ENCODE measurements around the gene ERN2. TPM values are rescaled to one million over a fixed set of nuclear protein-coding genes. Genes with fewer than 3 reads are reported as not detected.

ERN2 gene
- total and polyA plus RNA-seq, 2 of the 13 experiments (the other 11 are each of a cell fraction or from before 2014, with no cell fraction given), result 2.2 to 3.5 TPM

GRCh38 chr16:23640931-23641765, 71.9 kb downstream of the ERN2 start, which contains the start of the genes DCTN5 and PALB2 (continued):
- peak; percentile 98 for TF ChIP-seq ZNF766 (CRISPR knock-in tag; IDR thresholded peaks at IDR 0.05; ENCODE audit: borderline replicate concordance)
- peak; percentile 50; the same call in 1 of the 2 replicates for TF ChIP-seq ZBTB33 (CRISPR knock-in tag; IDR thresholded peaks at IDR 0.05)
- TF ChIP-seq JUNB (CRISPR knock-in tag; IDR thresholded peaks at IDR 0.05; ENCODE audit: borderline replicate concordance), result no peak
- TF ChIP-seq ZNF607 (CRISPR knock-in tag; IDR thresholded peaks at IDR 0.05; ENCODE audit: borderline replicate concordance), result peak; percentile 99
- TF ChIP-seq MTF1 (CRISPR knock-in tag; IDR thresholded peaks at IDR 0.05), result peak; percentile 90; the same call in 1 of the 2 replicates
- TF ChIP-seq CERS6 (CRISPR knock-in tag; IDR thresholded peaks at IDR 0.05), result peak; percentile 64; the same call in 1 of the 2 replicates
- peak; percentile 50; the same call in 1 of the 2 replicates for TF ChIP-seq ZNF343 (CRISPR knock-in tag; IDR thresholded peaks at IDR 0.05)
- TF ChIP-seq ZNF256 (CRISPR knock-in tag; conservative IDR thresholded peaks at IDR 0.05), result peak; percentile 93
- peak; percentile 96 for TF ChIP-seq ZZZ3 (CRISPR knock-in tag; IDR thresholded peaks at IDR 0.05; ENCODE audit: borderline replicate concordance)
- TF ChIP-seq SKI (IDR thresholded peaks at IDR 0.05; ENCODE audit: partially characterized antibody), result peak; percentile 28
- TF ChIP-seq MLX (CRISPR knock-in tag; IDR thresholded peaks at IDR 0.05), result no peak
- TF ChIP-seq ZMYM2 (CRISPR knock-in tag; IDR thresholded peaks at IDR 0.05), result peak; percentile 26; the same call in 1 of the 2 replicates
- peak; percentile 93 for TF ChIP-seq ZNF572 (CRISPR knock-in tag; IDR thresholded peaks at IDR 0.05)
- TF ChIP-seq RORA (CRISPR knock-in tag; IDR thresholded peaks at IDR 0.05), result no peak; the same call in 1 of the 2 replicates
- TF ChIP-seq, protein P1, sequence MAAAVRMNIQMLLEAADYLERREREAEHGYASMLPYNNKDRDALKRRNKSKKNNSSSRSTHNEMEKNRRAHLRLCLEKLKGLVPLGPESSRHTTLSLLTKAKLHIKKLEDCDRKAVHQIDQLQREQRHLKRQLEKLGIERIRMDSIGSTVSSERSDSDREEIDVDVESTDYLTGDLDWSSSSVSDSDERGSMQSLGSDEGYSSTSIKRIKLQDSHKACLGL (CRISPR knock-in tag; IDR thresholded peaks at IDR 0.05), result peak; percentile 99
- peak; percentile 100 for TF ChIP-seq POLR2AphosphoS2 (IDR thresholded peaks at IDR 0.05; ENCODE audit: low read depth, low read length)
- TF ChIP-seq ZNF678 (CRISPR knock-in tag; IDR thresholded peaks at IDR 0.05), result no peak
- peak; percentile 95 for TF ChIP-seq NFYB (CRISPR knock-in tag; IDR thresholded peaks at IDR 0.05)
- no peak for TF ChIP-seq XBP1 (CRISPR knock-in tag; IDR thresholded peaks at IDR 0.05)
- TF ChIP-seq DNMT1 (CRISPR knock-in tag; IDR thresholded peaks at IDR 0.05), result peak; percentile 43
- peak; percentile 78 for TF ChIP-seq ZNF331 (CRISPR knock-in tag; IDR thresholded peaks at IDR 0.05)
- TF ChIP-seq MTA3 (CRISPR knock-in tag; IDR thresholded peaks at IDR 0.05), result no peak
- 0 out of 2 replicates have a peak, but pooled peaks have one; percentile 70 for TF ChIP-seq ZNF136 (CRISPR knock-in tag; IDR thresholded peaks at IDR 0.05; ENCODE audit: low read depth)
- peak; percentile 99 for TF ChIP-seq TFDP1 (CRISPR knock-in tag; IDR thresholded peaks at IDR 0.05; ENCODE audit: borderline replicate concordance)
- peak; percentile 89; the same call in 1 of the 2 replicates for TF ChIP-seq TP53 (CRISPR knock-in tag; conservative IDR thresholded peaks at IDR 0.05)
- peak; percentile 87 for TF ChIP-seq ELF4 (CRISPR knock-in tag; IDR thresholded peaks at IDR 0.05; ENCODE audit: borderline replicate concordance)

Measured in HepG2 (cell line).